Hepatocyte (in vitro differentiated cells): ENCODE data around the gene PPARA. TPM values are rescaled to one million over a fixed set of nuclear protein-coding genes. Genes with fewer than 3 reads are reported as not detected.

Experiments
- DNase-seq: peaks from one replicate; pipeline ENCODE4 v3.0.0-alpha.2; 2016; ENCODE audit warnings: low spot score
- H2AFZ ChIP-seq: fragments of 200-600 bp; sonication (generic); 2 replicates; pipeline ENCODE4 v1.6.0; 2016; ENCODE audit warnings: antibody characterized with exemption, mild to moderate bottlenecking
- H3K27ac ChIP-seq: fragments of 200-600 bp; sonication (generic); 2 replicates; pipeline ENCODE4 v1.5.1; 2016; ENCODE audit warnings: mild to moderate bottlenecking
- H3K27me3 ChIP-seq: fragments of 200-600 bp; sonication (generic); 2 replicates; pipeline ENCODE4 v1.6.1; 2016
- H3K36me3 ChIP-seq: fragments of 200-600 bp; sonication (generic); replicated peaks from 2 replicates; pipeline ENCODE4 v1.5.1; 2016; ENCODE audit warnings: low read depth; ENCODE audit not compliant: insufficient read depth
- H3K4me1 ChIP-seq: fragments of 200-600 bp; sonication (generic); 2 replicates; pipeline ENCODE4 v1.5.1; 2016; ENCODE audit warnings: mild to moderate bottlenecking, moderate library complexity; ENCODE audit not compliant: insufficient read depth
- H3K4me2 ChIP-seq: fragments of 200-600 bp; sonication (generic); 2 replicates; pipeline ENCODE4 v1.6.0; 2016
- H3K4me3 ChIP-seq: fragments of 200-600 bp; sonication (generic); 2 replicates; pipeline ENCODE4 v1.5.1; 2016; ENCODE audit warnings: mild to moderate bottlenecking
- H3K79me2 ChIP-seq: fragments of 200-600 bp; sonication (generic); 2 replicates; pipeline ENCODE4 v1.6.0; 2017; ENCODE audit warnings: mild to moderate bottlenecking
- H3K9me2 ChIP-seq: fragments of 200-600 bp; sonication (generic); replicated peaks from 2 replicates; pipeline ENCODE4 v1.6.0; 2017; ENCODE audit warnings: mild to moderate bottlenecking; ENCODE audit not compliant: insufficient read depth
- H3K9me3 ChIP-seq: fragments of 200-600 bp; sonication (generic); 2 replicates; pipeline ENCODE4 v1.5.1; 2016; ENCODE audit warnings: low read depth, mild to moderate bottlenecking
- H4K20me1 ChIP-seq: fragments of 200-600 bp; sonication (generic); 2 replicates; pipeline ENCODE4 v1.6.0; 2016; ENCODE audit warnings: mild to moderate bottlenecking; ENCODE audit not compliant: insufficient read depth, poor library complexity, severe bottlenecking
- EZH2 ChIP-seq: fragments of 200-600 bp; sonication (generic); IDR thresholded peaks from 2 replicates; pipeline ENCODE4 v1.6.1; 2016; ENCODE audit warnings: antibody characterized with exemption, mild to moderate bottlenecking, borderline replicate concordance
- EZH2phosphoT487 ChIP-seq: fragments of 200-600 bp; sonication (generic); IDR thresholded peaks from one replicate; pipeline ENCODE4 v1.6.1; 2018; ENCODE audit warnings: antibody characterized with exemption, mild to moderate bottlenecking, low read depth, moderate library complexity; ENCODE audit not compliant: unreplicated experiment, severe bottlenecking
- WGBS: methylation state at CpG from one replicate; pipeline ENCODE4 v1.1.6; 2016; ENCODE audit warnings: low lambda C conversion rate; ENCODE audit errors: missing lambda C conversion rate; 5-methylcytosine and 5-hydroxymethylcytosine counted together
- polyA plus RNA-seq: library from polyadenylated mRNA; unstranded; fragments of >200 nt; fragmentation: Nextera tagmentation; extraction: Ambion mirVana; gene quantifications from 2 replicates; pipeline ENCODE4 v1.2.1, GENCODE V29; 2016
- total RNA-seq: library from RNA; depleted of rRNA; stranded (reverse); fragments of >200 nt; gene quantifications from 2 replicates; pipeline ENCODE4 v1.2.3, GENCODE V29; 2014
- TF ChIP-seq, protein P1 (sequence below): fragments of 200-600 bp; sonication (generic); IDR thresholded peaks from 2 replicates; pipeline ENCODE4 v1.5.1; 2016; ENCODE audit warnings: antibody characterized with exemption, mild to moderate bottlenecking; ENCODE audit not compliant: poor library complexity

The PPARA gene
- total and polyA plus RNA-seq, 2 experiments from 2014 or later: 13.7 to 31.0 TPM

DNA sequence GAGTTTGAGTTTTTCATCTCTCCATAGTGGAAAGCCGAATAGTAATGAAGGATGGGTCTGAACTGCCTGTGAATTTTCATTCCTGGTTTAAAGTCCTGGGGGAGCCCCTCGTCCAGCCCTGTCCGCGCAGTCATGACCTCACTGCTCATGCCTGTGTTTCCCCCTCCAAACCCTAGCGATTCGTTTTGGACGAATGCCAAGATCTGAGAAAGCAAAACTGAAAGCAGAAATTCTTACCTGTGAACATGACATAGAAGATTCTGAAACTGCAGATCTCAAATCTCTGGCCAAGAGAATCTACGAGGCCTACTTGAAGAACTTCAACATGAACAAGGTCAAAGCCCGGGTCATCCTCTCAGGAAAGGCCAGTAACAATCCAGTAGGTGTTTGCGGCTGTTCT lies 69.3 kb downstream of the PPARA start:
- H3K79me2 ChIP-seq: no peaks in the 10 kb centered on the region
- H3K27ac ChIP-seq: no peak overlapping the region
- TF ChIP-seq, protein P1, sequence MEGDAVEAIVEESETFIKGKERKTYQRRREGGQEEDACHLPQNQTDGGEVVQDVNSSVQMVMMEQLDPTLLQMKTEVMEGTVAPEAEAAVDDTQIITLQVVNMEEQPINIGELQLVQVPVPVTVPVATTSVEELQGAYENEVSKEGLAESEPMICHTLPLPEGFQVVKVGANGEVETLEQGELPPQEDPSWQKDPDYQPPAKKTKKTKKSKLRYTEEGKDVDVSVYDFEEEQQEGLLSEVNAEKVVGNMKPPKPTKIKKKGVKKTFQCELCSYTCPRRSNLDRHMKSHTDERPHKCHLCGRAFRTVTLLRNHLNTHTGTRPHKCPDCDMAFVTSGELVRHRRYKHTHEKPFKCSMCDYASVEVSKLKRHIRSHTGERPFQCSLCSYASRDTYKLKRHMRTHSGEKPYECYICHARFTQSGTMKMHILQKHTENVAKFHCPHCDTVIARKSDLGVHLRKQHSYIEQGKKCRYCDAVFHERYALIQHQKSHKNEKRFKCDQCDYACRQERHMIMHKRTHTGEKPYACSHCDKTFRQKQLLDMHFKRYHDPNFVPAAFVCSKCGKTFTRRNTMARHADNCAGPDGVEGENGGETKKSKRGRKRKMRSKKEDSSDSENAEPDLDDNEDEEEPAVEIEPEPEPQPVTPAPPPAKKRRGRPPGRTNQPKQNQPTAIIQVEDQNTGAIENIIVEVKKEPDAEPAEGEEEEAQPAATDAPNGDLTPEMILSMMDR: no peak
- TF ChIP-seq EZH2phosphoT487 (no peak), EZH2 (no peak)
- no peak for DNase-seq
- no peaks in the 10 kb centered on the region for H3K27me3 ChIP-seq
- no peaks in the 10 kb centered on the region for H3K36me3 ChIP-seq
- H4K20me1 ChIP-seq: no peaks in the 10 kb centered on the region
- H3K4me2 ChIP-seq: no peak overlapping the region
- WGBS: 93% methylated on average over 10 of the region's 10 CpGs
- H3K4me1 ChIP-seq: no peaks in the 10 kb centered on the region
- no peaks in the 10 kb centered on the region for H3K9me2 ChIP-seq
- no peak overlapping the region for H2AFZ ChIP-seq
- H3K9me3 ChIP-seq: no peaks in the 10 kb centered on the region
- no peak overlapping the region for H3K4me3 ChIP-seq

DNA sequence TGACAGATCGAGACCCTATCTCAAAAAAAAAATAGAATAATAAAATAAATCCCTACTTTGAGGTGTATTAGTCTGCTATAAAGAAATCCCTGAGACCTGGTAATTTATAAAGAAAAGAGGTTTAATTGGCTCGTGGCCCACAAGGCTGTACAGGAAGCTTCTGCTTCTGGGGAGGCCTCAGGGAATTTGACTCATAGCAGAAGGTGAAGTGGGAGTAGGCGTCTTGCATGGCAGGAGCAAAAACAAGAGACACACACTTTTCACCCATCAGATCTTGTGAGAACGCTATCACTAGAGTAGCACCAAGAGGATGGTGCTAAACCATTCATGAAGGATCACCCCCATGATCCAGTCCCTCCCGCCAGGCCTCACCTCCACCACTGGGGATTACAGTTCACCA lies 70.6 kb downstream of the PPARA start:
- H3K9me3 ChIP-seq: no peaks in the 10 kb centered on the region
- no peak overlapping the region for H2AFZ ChIP-seq
- no peak overlapping the region for H3K27ac ChIP-seq
- H4K20me1 ChIP-seq: no peaks in the 10 kb centered on the region
- no peaks in the 10 kb centered on the region for H3K36me3 ChIP-seq
- 94% methylated on average over 5 of the region's 5 CpGs for WGBS
- no peak overlapping the region for H3K4me2 ChIP-seq
- no peak overlapping the region for H3K4me3 ChIP-seq
- H3K27me3 ChIP-seq: no peaks in the 10 kb centered on the region
- no peaks in the 10 kb centered on the region for H3K4me1 ChIP-seq
- H3K9me2 ChIP-seq: no peaks in the 10 kb centered on the region
- no peaks in the 10 kb centered on the region for H3K79me2 ChIP-seq
- TF ChIP-seq EZH2phosphoT487 (no peak), EZH2 (no peak)
- TF ChIP-seq, protein P1: no peak
- no peak for DNase-seq

DNA sequence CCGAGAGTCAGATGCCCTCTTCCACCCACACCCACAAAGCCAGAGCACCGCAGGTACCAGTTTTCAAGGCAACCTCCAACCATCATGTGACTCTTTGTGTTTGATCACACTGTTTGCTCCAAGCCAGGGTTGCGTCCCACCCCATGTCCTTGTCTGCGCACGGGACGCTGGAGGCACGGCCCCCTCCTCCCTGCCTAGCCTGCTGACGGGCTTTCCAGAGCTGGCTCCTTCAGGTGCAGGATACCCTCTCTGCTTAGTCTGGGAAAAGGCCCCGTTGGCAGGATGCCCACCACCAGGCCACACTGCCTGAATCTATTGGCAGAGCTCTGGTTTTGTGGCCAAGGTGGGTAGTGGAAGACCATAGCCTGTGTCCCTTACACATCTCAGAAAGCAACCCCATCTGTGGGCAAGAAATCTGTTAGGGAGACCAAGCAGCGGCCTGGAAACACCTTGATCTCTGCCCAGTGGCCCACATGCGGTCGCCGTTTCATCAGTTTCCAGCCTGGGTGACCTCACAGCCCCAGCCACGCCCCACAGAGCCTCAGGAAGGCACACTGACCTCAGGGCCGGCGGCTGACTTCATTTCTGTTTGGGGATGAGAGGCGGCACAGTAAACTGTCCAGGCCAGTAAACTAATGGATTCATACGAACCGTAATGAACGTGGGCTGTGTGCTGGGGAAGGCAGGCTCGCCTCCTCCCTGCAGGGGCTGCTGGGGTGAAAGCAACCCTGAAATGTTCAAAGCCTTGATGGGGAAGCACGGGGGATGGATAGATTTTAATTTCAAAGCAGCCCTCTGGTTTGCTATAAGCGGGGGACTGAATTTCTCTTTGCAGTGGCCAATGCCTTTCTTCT lies 73.9 kb downstream of the PPARA start:
- no peak for DNase-seq
- Histone ChIP-seq H3K36me3 (no peaks in the 10 kb centered on the region), H3K79me2 (no peaks in the 10 kb centered on the region), H3K27me3 (no peaks in the 10 kb centered on the region), H3K4me1 (no peaks in the 10 kb centered on the region), H4K20me1 (no peaks in the 10 kb centered on the region), H3K4me2 (no peak overlapping the region), H2AFZ (no peak overlapping the region), H3K27ac (no peak overlapping the region), H3K9me2 (no peaks in the 10 kb centered on the region), H3K4me3 (no peak overlapping the region), H3K9me3 (no peaks in the 10 kb centered on the region)
- TF ChIP-seq EZH2 (no peak), EZH2phosphoT487 (no peak)
- TF ChIP-seq, protein P1: no peak
- WGBS: 94% methylated on average over 23 of the region's 23 CpGs
